GM12878 (cell line): ENCODE results near the gene RGR.

Source experiments
- ATF3 ChIP-seq: IDR thresholded peaks from 2 replicates; pipeline ENCODE4 v1.6.1; 2011; ENCODE audit warnings: low read depth, mild to moderate bottlenecking, low read length, moderate library complexity, borderline replicate concordance; ENCODE audit errors: extremely low read depth
- BCLAF1 ChIP-seq: fragments of 450-650 bp; IDR thresholded peaks from 2 replicates; pipeline ENCODE4 v1.6.1; 2017; ENCODE audit warnings: antibody characterized with exemption, mild to moderate bottlenecking, moderate library complexity
- BHLHE40 ChIP-seq, 2 experiments: fragments of 450-650 bp in 1 of 2; IDR thresholded peaks; 2 replicates each; pipeline ENCODE4 v1.6.1; 2011 to 2017; ENCODE audit warnings: low read depth in 2 of 2, borderline replicate concordance in 1 of 2, improper control_type of control experiment in 1 of 2, low read length in 1 of 2, mild to moderate bottlenecking in 1 of 2
- CHD2 ChIP-seq: IDR thresholded peaks from 2 replicates; pipeline ENCODE4 v1.6.1; 2011; ENCODE audit warnings: low read depth, low read length, improper control_type of control experiment, borderline replicate concordance
- CTCF ChIP-seq, 3 experiments: IDR thresholded peaks in 2 of 3; conservative IDR thresholded peaks in 1 of 3; 2 replicates each; pipeline ENCODE4 v1.5.1; 2011; ENCODE audit warnings: low read depth in 3 of 3, low read length in 3 of 3, mild to moderate bottlenecking in 3 of 3, control low read depth in 2 of 3, moderate library complexity in 2 of 3, inconsistent platforms in 1 of 3, mixed read lengths in 1 of 3; ENCODE audit not compliant: control insufficient read depth in 2 of 3, insufficient read depth in 1 of 3; ENCODE audit errors: extremely low read depth in 1 of 3
- EZH2 ChIP-seq: IDR thresholded peaks from 2 replicates; pipeline ENCODE4 v1.6.1; 2012; ENCODE audit warnings: low read depth, mild to moderate bottlenecking, control low read depth, inconsistent platforms, low read length, borderline replicate concordance; ENCODE audit not compliant: control insufficient read depth
- MXI1 ChIP-seq: fragments of 150-350 bp; IDR thresholded peaks from 2 replicates; pipeline ENCODE4 v1.6.1; 2011; ENCODE audit warnings: low read depth, mild to moderate bottlenecking, inconsistent platforms, low read length, improper control_type of control experiment
- NKRF ChIP-seq: fragments of 450-650 bp; conservative IDR thresholded peaks from 2 replicates; pipeline ENCODE4 v1.6.1; 2017; ENCODE audit warnings: mild to moderate bottlenecking, moderate library complexity
- POLR2A ChIP-seq: IDR thresholded peaks from 2 replicates; pipeline ENCODE4 v1.6.1; 2011; ENCODE audit warnings: low read depth, mild to moderate bottlenecking, low read length
- RAD21 ChIP-seq: IDR thresholded peaks from 2 replicates; pipeline ENCODE4 v1.6.1; 2011; ENCODE audit warnings: mild to moderate bottlenecking, low read depth, low read length, moderate library complexity; ENCODE audit not compliant: insufficient read depth
- REST ChIP-seq: IDR thresholded peaks from 2 replicates; pipeline ENCODE4 v1.6.1; 2012; ENCODE audit warnings: mild to moderate bottlenecking, low read depth, low read length
- TAF1 ChIP-seq: IDR thresholded peaks from 2 replicates; pipeline ENCODE4 v1.6.1; 2011; ENCODE audit warnings: mild to moderate bottlenecking, low read depth, low read length, borderline replicate concordance
- TCF12 ChIP-seq: IDR thresholded peaks from 2 replicates; pipeline ENCODE4 v1.6.1; 2011; ENCODE audit warnings: low read depth, mild to moderate bottlenecking, low read length

GRCh38 chr10:84204610-84205009 lies 40.2 kb upstream of the RGR start:
- TF ChIP-seq NKRF (no peak), POLR2A (no peak), EZH2 (no peak), CTCF (IDR thresholded peaks at IDR 0.05 in 2 of 3, conservative IDR thresholded peaks at IDR 0.05 in 1 of 3; ENCODE audit: control insufficient read depth in 2 of 3, extremely low read depth in 1 of 3, insufficient read depth in 1 of 3, low read depth in 3 of 3, low read length in 3 of 3) (no peak), ATF3 (no peak), TCF12 (no peak), REST (no peak), BHLHE40 (IDR thresholded peaks at IDR 0.05; ENCODE audit: borderline replicate concordance in 1 of 2, low read depth in 2 of 2, low read length in 1 of 2) (no peak), TAF1 (no peak), CHD2 (no peak), BCLAF1 (no peak), MXI1 (no peak), RAD21 (no peak)
